Smooth muscle cell (in vitro differentiated cells): ENCODE measurements around the gene SIGLECL1. TPM values are rescaled to one million over a fixed set of nuclear protein-coding genes. Genes with fewer than 3 reads are reported as not detected.

ENCODE experiments used
- DNase-seq: peaks from one replicate; lab custom pipeline; 2025; ENCODE audit not compliant: unreplicated experiment; lab: John Stamatoyannopoulos, UW
- H2AFZ ChIP-seq: fragments of 200-600 bp; sonication (generic); 2 replicates; pipeline ENCODE4 v1.6.0; 2016; ENCODE audit warnings: antibody characterized with exemption, low read depth, mild to moderate bottlenecking
- H3F3A ChIP-seq: fragments of 200-600 bp; sonication (generic); 2 replicates; pipeline ENCODE4 v1.6.0; 2017; ENCODE audit warnings: antibody characterized with exemption, low read depth
- H3K27ac ChIP-seq: fragments of 200-600 bp; sonication (generic); 2 replicates; pipeline ENCODE4 v1.5.1; 2016; ENCODE audit warnings: low read depth, mild to moderate bottlenecking
- H3K27me3 ChIP-seq: fragments of 200-600 bp; sonication (generic); 2 replicates; pipeline ENCODE4 v1.6.1; 2016; ENCODE audit warnings: low read depth, mild to moderate bottlenecking
- H3K36me3 ChIP-seq: fragments of 200-600 bp; sonication (generic); 2 replicates; pipeline ENCODE4 v1.5.1; 2016; ENCODE audit warnings: low read depth
- H3K4me1 ChIP-seq: fragments of 200-600 bp; sonication (generic); 2 replicates; pipeline ENCODE4 v1.5.1; 2016; ENCODE audit warnings: low read depth
- H3K4me2 ChIP-seq: fragments of 200-600 bp; sonication (generic); 2 replicates; pipeline ENCODE4 v1.6.0; 2016; ENCODE audit warnings: mild to moderate bottlenecking
- H3K4me3 ChIP-seq: fragments of 200-600 bp; sonication (generic); 2 replicates; pipeline ENCODE4 v1.5.1; 2016; ENCODE audit warnings: mild to moderate bottlenecking
- H3K79me2 ChIP-seq: fragments of 200-600 bp; sonication (generic); 2 replicates; pipeline ENCODE4 v1.6.0; 2016; ENCODE audit warnings: low read depth, mild to moderate bottlenecking
- H3K9ac ChIP-seq: fragments of 200-600 bp; sonication (generic); 2 replicates; pipeline ENCODE4 v1.6.0; 2016; ENCODE audit warnings: low read depth
- H3K9me3 ChIP-seq: fragments of 200-600 bp; sonication (generic); replicated peaks from 2 replicates; pipeline ENCODE4 v1.5.1; 2016; ENCODE audit warnings: low read depth
- H4K20me1 ChIP-seq: fragments of 200-600 bp; sonication (generic); 2 replicates; pipeline ENCODE4 v1.6.0; 2016; ENCODE audit warnings: low read depth
- WGBS: methylation state at CpG from one replicate; pipeline ENCODE4 v1.1.7; 2016; ENCODE audit warnings: low lambda C conversion rate; 5-methylcytosine and 5-hydroxymethylcytosine counted together
- polyA plus RNA-seq: library from polyadenylated mRNA; unstranded; fragments of >200 nt; fragmentation: Nextera tagmentation; extraction: Ambion mirVana; gene quantifications from 2 replicates; pipeline ENCODE4 v1.2.1, GENCODE V29; 2016
- total RNA-seq: library from RNA; depleted of rRNA; stranded (reverse); fragments of >200 nt; gene quantifications from 2 replicates; pipeline ENCODE4 v1.2.3, GENCODE V29; 2014
- TF ChIP-seq, protein P1 (sequence below): fragments of 200-600 bp; sonication (generic); IDR thresholded peaks from 2 replicates; pipeline ENCODE4 v1.5.1; 2017; ENCODE audit warnings: borderline replicate concordance, mild to moderate bottlenecking, antibody characterized with exemption; ENCODE audit not compliant: insufficient read depth, poor library complexity, severe bottlenecking

The SIGLECL1 gene
- total and polyA plus RNA-seq, 2 experiments from 2014 or later: not detected

DNA sequence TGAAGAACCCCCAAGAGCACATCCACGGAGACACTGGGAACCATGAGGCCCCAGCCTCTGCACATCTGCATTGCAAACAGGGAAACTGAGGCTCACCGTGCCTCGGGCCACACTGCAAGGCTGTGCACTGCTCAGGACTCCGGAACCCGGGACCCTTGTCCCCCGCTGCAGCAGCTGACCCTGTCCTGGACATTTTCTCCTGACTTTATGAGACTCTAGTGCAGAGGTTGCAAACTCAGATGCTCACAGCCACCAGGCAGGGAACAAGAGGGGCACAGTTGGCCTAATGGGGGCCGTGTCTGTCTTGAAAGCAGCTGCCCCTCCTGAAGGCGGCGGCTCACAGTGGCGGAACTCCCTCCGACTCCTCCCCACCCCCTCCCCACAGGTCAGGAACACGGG, 44.1 kb downstream of the SIGLECL1 start:
- WGBS: 71% methylated on average over 12 of the region's 12 CpGs
- H4K20me1 ChIP-seq: no peaks in the 10 kb centered on the region
- H3K79me2 ChIP-seq: no peaks in the 10 kb centered on the region
- H3K9ac ChIP-seq: no peak overlapping the region
- H3F3A ChIP-seq: no peaks in the 10 kb centered on the region
- H3K36me3 ChIP-seq: no peaks in the 10 kb centered on the region
- no peaks in the 10 kb centered on the region for H3K9me3 ChIP-seq
- peaks cover 4% of the 10 kb centered on the region for H3K27me3 ChIP-seq
- H3K4me2 ChIP-seq: no peak overlapping the region
- H3K4me3 ChIP-seq: no peak overlapping the region
- TF ChIP-seq, protein P1, sequence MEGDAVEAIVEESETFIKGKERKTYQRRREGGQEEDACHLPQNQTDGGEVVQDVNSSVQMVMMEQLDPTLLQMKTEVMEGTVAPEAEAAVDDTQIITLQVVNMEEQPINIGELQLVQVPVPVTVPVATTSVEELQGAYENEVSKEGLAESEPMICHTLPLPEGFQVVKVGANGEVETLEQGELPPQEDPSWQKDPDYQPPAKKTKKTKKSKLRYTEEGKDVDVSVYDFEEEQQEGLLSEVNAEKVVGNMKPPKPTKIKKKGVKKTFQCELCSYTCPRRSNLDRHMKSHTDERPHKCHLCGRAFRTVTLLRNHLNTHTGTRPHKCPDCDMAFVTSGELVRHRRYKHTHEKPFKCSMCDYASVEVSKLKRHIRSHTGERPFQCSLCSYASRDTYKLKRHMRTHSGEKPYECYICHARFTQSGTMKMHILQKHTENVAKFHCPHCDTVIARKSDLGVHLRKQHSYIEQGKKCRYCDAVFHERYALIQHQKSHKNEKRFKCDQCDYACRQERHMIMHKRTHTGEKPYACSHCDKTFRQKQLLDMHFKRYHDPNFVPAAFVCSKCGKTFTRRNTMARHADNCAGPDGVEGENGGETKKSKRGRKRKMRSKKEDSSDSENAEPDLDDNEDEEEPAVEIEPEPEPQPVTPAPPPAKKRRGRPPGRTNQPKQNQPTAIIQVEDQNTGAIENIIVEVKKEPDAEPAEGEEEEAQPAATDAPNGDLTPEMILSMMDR: no peak
- H2AFZ ChIP-seq: no peak overlapping the region
- no peak for DNase-seq
- no peak overlapping the region for H3K27ac ChIP-seq
- peaks cover 7% of the 10 kb centered on the region for H3K4me1 ChIP-seq

DNA sequence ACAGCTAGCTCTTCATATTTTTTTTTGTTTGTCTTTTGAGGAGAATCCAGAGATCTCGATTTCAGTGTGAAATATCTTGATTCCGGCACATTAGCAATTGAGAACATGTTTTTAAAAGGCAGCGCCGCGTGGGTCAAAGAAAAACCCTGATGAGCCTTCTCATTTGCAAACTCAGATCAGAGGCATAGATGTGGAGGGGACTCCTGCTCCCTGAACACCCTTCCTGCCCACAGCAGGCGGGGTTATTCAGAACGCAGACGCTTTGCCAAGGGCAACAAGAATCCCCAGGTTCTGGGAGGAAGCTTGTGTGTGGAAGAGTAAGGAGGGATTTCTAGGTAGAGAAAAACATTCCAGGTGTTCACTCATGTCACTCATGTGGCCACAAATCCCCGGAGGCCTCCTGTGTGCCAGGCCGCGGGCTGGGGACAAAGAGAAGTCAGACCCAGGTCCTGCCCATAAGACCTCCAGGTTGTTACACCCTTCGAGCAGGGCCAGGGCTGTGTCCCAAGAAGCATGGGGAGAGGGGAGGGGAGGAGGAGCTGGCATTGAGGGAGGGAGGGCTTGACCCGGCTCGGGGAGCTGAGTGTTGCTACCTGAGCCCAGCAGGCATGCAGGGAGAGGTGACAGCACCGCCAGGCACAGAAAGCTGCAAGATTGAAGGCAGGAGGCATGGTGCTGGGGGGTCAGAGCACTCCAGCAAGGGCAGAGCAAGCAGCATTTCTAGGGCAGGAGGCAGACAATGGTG, 44.7 kb downstream of the SIGLECL1 start:
- DNase-seq: no peak
- TF ChIP-seq, protein P1: no peak
- Histone ChIP-seq H3K9me3 (no peaks in the 10 kb centered on the region), H3K79me2 (no peaks in the 10 kb centered on the region), H3K4me2 (no peak overlapping the region), H2AFZ (no peak overlapping the region), H3K9ac (no peak overlapping the region), H3K4me3 (no peak overlapping the region), H3F3A (no peaks in the 10 kb centered on the region), H3K4me1 (peaks cover 7% of the 10 kb centered on the region), H3K27me3 (peaks cover 4% of the 10 kb centered on the region), H3K36me3 (no peaks in the 10 kb centered on the region), H3K27ac (no peak overlapping the region), H4K20me1 (no peaks in the 10 kb centered on the region)
- WGBS: 50% methylated on average over 15 of the region's 15 CpGs

DNA sequence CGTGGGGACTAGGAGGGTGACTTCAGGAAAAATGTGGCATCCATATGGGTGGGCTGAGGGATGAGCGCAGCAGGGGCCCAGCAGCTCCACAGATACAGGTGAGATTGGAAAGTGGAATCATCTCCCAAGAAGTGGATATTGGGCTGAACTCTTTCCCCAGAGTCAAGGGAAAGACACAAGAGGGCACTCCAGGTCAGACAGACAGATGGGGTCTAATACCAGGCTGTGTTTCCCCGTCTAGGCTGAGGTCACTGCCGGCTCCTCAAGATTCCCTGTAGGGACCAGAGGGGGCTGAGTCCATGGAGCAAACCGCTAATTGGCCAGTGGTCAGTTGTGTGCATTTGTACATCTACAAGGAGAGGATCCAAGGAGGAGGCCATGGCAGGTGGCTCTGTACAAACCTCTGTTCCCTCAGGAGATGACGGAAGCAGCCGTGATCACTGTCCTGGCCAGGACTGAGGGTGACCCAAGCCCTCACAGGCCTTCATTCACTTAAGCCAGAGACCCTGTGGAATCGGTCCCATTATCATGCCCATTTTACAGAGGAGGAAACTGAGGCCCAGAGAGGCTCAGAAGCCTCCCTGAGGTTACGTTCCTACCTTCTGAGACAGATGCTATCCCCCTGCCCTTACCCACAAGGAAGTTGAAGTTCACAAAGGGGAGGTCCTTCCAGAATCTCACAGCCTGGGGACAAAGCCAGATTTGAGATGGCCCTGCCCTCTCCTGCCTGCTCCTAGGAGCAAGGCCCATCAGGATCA, 45.6 kb downstream of the SIGLECL1 start:
- H2AFZ ChIP-seq: no peak overlapping the region
- H3K79me2 ChIP-seq: no peaks in the 10 kb centered on the region
- no peaks in the 10 kb centered on the region for H3F3A ChIP-seq
- no peak overlapping the region for H3K9ac ChIP-seq
- peaks cover 7% of the 10 kb centered on the region for H3K4me1 ChIP-seq
- no peak overlapping the region for H3K4me3 ChIP-seq
- H3K27me3 ChIP-seq: peaks cover 4% of the 10 kb centered on the region
- H3K9me3 ChIP-seq: no peaks in the 10 kb centered on the region
- no peaks in the 10 kb centered on the region for H4K20me1 ChIP-seq
- no peak for DNase-seq
- TF ChIP-seq, protein P1: peak; percentile 12
- 73% methylated on average over 9 of the region's 9 CpGs for WGBS
- H3K27ac ChIP-seq: no peak overlapping the region
- no peak overlapping the region for H3K4me2 ChIP-seq
- H3K36me3 ChIP-seq: no peaks in the 10 kb centered on the region
